GM19238 (cell line): ENCODE data around the gene ZBTB20.
"Not testable (repeated sequence)": the region's sequence is repeated elsewhere in the genome, so short reads cannot be mapped to it uniquely, and the experiment has no call there.

Experiments
- DNase-seq: peaks from one replicate; pipeline ENCODE4 v3.0.0; 2011; ENCODE audit warnings: low spot score; ENCODE audit not compliant: insufficient read length

The ZBTB20 gene

DNA sequence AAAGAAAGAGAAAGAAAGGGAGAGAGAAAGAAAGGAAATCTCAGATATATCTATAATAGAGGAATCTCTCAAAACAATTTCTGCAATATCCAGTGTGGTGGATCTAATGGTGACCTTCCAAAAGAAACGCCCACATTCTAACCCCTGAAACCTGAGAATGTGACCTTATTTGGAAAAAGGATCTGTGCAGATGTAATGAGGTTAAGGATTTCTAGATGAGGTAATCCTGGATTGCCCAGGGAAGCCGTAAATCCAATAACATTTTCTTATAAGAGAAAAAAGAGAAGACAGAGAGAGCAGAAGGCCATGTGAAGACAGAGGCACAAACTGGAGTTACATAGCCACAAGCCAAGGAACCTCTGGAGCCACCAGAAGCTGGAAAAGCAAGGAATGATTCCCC is 307.6 kb downstream of the ZBTB20 start:
- DNase-seq, result no peak

DNA sequence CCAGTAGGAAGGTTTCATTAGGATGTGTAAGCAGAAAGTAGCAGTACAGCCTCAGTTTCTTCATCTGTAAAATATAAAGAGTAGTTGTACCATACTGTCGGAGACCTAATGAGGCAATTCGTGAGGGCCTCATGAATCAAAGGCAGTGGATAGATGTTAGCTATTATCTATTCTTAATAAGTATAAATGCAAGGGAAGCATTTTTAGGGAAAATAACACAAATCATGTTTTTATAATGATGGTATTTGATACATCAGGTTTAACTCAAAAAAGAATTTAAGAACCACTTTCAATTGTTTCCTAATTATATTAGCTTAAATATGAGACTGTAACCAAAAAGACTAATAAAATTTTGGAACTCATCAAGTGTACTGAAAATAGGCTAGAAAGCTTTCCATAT is 309.1 kb downstream of the ZBTB20 start:
- no peak for DNase-seq

DNA sequence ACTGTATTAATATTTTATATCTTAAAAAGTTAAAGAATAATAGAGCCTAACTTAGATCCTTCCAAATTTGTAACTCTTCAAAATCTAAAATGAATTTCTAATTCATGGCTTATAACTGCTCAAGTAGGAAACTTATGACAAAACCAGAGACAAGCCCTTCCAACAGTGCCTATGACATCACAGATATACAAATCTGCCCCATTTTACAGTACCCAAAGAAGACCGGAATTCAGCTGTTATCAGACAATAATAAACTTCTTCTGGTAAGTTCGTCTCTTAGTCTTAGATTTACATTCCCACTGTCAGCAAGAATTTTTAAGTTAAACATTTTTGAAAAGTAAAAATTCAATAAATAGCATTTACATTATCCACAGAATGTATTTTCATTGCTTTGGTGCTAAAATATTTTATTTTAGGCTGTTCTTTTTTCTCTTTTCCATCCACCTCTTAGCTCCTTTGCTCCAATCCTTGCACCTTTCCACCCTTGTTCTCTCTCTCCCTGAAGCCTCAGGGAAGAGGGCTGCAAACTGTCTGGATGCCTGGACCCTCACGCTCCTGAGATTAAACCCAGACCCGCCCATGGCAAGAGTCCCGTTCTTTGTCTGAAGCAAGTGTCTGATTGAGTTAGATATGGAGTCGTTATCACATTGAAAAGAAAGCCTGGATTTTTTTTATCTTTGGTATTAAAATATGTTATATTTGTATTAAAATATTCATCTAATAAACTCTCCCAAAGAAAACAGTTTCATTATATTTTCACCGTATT is 312.7 kb downstream of the ZBTB20 start:
- DNase-seq, result no peak

DNA sequence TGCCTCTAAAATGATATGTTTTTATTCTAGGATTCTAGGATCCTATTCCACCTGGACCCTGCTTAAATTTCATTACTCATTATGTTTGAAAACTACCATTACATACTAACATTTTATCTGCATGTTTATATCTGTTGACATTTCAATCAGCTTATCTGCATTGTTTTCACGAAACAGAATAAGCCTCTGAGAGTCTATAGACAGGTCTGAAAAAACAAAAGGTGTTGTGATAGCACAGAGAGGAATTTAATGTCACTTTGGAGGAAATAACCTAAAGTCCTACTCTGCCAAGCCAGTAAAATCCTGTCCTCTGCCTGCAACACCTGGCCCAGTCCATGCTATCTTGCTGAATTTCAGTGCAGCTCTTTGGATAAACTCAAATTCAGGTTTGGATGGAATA is 315.2 kb downstream of the ZBTB20 start:
- DNase-seq, result no peak

DNA sequence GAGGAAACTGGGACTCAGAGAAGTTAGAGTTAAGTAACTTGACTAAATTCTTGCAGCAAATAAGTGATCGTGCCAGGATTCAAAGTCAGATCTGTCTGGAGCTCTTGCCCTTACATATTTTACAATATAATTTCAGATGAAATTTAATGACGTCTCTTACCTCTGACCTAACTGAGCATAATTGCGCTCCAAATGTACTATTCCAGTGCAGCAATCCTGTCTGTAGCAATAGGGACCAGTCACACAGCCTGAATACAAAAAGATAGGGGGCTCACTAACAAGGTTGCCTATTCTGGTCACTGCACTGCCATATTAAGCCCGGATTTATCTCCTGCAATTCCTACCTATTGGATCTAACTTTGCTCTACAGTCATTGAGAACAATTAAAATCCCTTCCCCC is 316.4 kb downstream of the ZBTB20 start:
- DNase-seq, result no peak

DNA sequence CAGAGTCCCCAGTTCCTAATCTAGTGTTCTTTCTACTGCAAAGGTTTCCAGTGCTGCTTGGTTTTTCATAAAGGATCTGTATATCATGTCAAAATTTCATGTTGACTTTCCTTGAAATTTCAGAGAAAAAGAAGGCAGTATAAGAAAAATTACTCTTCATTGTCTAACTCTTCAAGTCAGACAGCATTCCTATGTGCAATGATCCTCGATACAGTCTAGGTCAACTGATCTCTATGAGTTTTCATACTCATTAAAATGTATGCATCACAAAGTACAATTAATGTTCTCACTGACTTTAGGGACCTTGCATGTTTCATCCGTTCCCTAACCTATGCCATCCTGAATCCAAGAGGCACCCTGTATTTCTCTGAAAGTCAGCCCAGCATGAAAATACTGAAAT is 317.3 kb downstream of the ZBTB20 start:
- DNase-seq, result no peak

DNA sequence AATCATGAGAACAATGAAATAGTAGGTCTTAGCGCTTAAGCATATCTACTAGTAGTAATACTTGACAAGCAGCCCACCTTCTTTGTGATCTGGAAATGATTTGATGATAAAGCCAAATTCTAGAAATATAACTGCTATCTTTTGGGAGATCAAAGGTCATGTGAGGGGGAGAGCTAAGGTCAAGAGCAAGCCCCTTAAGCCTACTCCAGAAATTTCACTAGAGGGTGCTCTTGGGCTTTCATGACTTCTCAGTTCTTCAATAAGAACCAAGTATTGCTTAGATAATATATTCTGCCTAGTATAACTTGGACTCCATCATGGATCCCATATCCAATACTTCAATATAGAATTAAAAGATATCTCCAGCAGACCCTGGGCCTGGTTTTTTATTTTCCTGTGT is 319.6 kb downstream of the ZBTB20 start:
- DNase-seq, result no peak

DNA sequence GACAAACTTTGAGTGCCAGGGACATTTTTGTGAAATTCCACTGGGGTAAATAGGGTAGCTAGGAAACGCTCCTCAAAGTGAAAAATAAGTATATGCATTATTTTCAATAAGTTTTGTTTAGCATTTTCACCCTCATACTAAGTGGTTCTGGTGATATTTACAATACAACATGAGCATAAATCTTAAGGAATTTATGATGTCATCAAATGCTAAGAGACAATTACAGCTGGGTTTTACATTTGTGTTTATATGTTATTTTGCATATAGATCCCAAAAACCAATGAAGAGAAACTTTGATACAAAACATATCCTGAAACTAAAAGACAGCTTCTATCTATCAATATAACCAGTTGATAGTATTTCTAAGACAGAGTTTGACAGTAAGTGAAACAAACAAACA is 323.1 kb downstream of the ZBTB20 start:
- no peak for DNase-seq

DNA sequence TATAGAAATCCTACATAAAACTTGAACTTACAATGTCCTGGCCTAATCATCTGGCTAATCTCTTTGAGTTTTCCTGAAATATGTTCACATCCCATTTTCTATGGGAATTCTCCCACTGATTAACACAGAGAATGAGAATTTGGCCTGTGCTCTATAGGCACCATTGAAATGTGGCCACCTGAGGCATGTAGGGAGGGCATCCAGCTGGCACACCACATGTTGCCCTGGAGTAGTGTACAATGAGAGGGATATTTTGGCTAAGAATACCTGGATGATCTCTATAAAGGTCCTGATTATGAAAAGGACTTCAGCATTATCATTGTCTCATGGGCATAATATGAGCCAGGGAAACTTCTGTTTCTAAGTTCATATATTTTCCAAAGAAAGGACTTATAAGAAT is 324.0 kb downstream of the ZBTB20 start:
- no peak for DNase-seq

DNA sequence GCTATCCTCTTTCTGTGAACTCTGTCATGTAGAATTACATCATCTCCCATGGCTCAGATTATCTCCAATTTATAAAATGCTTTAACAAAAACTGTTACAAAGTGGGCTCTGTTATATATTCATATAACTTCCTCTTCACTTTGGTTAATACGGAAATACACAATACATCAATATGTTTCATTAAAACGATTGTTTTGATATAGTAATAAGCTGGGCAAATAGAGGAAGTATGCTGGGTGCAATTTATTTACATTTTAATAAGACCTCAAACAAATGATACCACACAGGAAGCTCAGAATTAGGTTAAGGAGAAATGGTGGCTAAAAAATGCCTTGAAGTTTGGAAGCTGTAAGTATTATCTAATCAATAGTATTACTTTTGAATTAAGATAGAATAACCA is 331.0 kb downstream of the ZBTB20 start:
- no peak for DNase-seq

DNA sequence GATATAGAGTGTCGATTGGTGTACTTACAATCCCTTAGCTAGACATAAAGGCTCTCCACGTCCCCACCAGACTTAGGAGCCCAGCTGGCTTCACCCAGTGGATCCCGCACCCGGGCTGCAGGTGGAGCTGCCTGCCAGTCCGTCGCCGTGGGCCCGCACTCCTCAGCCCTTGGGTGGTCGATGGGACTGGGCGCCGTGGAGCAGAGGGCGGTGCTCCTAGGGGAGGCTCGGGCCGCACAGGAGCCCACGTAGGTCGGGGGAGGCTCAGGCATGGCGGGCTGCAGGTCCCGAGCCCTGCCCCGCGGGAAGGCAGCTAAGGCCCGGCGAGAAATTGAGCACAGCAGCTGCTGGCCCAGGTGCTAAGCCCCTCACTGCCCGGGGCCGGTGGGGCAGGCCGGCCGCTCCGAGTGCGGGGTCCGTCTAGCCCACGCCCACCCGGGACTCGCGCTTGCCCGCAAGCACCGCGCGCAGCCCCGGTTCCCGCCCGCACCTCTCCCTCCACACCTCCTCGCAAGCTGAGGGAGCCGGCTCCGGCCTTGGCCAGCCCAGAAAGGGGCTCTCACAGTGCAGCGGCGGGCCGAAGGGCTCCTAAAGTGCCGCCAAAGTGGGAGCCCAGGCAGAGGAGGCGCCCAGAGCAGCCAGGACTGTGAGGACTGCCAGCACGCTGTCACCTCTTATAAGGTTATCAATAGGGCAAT is 334.4 kb downstream of the ZBTB20 start:
- not testable (repeated sequence) for DNase-seq

DNA sequence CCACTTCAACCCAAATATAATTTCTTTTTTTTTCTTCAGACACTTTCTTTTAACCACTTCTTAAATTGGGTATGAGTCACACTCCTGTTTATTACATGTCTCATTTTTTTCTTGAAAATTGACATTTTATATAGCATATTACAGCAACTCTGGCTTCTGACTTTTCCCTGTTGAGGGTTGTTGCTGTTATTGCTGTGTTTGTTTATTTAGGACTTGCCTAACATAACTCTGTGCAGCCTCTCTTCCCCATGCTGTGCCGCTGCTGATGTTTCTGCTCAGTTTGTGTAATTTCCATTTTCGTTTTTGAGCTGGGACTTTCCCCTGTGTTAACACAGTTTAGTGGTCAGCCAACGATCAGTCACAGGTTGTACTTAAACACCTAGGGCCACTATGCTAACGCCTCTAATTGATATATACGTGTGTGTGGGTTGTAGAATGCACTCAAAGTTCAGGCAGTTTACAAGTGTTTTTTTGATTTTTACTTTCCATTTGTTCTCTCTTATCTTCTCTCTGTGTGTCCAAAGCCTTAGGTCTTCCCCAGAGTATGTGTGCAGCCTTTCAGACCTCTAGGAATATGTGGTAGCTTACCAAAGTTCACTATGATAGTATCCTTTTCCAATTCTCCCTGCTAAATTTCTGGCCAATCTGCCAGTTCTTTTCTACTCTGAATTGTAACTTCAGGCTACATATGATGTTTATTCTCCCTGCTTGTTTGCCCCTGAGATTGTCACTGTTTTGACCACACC is 337.2 kb downstream of the ZBTB20 start:
- peak; percentile 28 for DNase-seq

DNA sequence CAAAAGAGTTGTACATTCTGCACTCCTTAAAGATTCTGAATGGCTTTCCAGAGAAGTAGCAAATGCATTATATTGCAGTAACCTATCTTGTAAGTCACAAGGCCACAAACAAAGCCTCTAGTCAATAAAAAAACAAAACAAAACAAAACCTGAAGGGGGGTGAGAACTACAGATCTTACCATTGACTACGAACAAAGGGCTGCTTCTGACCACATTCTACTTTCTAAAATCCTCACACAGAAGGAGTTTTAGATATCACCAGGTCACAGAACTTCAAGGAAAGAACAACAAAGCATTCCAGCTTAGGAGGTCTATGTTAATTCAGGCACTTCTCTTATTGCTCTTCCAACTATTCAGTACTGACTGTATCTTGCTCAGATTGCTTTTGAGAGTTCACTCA is 343.0 kb downstream of the ZBTB20 start:
- no peak for DNase-seq

DNA sequence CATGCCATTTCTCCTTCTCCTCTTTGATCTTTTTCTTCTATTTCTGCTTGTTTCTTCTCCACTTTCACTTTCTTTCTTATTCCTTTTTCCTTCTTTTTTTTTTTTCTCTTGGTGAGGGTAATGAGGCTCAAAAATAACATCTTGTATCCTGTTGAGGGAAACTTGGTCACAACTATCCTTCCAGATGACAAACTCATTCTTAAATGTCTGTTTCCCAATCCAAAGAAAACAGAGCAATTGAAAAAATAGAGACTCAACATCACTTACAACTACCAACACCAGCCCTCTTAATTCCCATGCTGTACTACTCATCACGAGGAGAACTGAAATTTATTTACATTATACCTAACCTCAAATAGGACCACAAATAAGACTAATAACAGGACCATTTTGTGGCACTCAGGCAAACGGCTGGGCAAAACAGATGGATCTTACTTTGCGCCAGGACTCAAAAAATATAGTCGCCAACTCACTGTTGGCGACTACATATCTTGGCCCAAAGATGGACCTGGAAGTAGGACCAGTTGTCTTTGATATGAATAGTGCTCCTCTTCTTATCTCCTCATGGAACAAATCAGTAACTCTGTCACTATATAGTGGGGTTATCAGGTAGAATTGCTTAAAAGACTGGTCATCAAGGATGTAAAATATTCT is 343.9 kb downstream of the ZBTB20 start:
- no peak for DNase-seq

DNA sequence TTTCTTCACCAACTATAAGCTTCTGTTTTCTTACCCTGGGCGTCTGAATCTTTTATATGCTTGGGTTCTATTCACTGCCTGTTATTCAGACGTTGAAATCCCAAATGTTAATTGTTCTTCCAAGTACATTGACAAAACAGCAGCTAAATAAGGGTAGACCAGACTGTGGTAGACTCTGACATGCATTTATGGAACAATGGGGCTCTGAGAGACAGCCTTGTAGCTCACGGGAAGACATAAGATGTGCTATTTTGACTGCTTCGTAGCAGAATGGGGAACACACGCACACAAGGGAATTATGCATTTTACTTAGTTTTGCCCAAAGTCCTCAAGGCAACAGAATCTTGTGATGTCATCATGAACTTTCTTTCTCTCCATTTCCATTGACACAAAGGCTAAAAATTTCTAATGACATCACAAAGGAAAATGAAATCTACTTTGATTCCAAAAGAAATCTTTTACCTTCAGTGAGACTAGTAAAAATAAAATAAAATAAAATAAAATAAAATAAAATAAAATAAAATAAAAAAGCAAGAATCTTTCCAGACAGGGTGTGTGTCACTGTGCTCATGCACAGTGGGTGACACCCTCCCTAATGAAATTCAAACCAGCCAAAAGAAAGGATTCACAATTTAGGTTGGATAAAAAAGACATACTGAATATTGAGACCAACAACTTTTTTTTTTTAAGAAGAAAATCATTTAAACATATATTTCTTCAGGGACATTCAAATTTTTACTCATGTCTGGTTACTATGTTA is 346.6 kb downstream of the ZBTB20 start:
- DNase-seq, result no peak

DNA sequence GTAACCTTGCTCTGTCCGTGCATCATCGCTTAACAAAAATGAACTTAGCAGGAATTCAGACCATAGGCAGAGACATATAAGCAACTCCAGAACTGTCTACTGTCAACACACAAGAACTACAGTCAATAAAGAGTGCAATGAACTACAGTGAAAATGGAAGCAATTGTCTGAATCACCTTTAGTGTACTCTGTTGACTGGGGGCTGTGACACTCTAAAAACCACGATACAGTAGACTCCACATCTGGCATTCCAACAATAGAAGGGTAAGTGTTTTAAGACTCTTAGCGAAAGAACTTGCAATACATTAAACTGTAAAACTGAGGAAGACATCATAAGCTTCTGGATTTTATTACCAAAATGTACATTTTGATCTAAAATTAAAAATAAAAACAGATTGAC is 347.3 kb downstream of the ZBTB20 start:
- DNase-seq, result no peak

DNA sequence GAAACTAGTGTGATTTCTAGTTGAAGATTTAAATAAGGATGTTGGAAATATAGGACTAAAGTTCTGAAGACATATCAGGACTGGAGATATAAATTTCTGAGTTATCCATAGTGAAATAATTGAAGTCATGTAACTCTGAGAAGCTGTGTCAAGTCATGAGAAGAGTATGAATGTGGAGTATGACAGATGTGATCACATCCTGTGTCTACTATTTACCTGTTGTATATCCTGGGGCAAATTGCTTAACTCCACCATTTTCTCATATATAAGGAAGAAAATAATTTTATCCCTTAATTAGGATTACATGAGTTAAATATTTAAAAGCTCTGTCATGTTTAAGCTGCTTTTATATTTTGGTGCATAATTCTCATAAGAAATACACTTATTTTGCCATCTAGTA is 350.3 kb downstream of the ZBTB20 start:
- no peak for DNase-seq

DNA sequence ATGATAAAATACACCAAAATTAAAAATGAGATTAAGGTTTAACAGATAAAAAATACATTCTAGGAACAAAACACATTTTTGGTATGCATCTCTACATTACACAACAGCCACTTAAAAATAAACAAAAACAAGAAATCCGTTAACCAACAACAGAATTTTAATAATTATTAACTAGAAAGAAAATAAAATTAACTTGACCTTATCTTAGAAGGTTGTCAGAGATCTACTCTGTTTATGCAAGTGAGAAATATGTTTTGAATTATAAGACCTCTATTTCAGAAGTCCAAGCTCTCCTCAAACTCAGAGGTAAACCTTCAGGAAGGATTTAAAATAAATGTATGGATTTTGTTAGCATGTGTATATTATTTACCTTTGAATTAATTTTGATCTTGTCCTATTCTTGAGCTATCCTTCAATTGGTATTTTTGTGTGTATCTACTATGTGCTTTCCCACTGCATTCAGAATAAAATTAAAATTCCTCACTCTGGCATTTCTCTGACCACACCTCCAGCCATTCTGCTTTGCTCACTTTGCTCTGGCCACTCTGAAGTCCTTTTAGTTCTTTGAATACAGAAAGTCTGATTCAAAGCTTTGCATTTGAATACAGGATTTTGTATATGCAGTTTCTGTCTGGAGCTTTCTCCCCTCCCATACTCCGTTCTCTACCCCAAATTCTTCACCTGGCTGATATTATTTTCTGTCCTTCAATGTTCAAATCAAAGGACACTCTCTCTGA is 352.0 kb downstream of the ZBTB20 start:
- no peak for DNase-seq

DNA sequence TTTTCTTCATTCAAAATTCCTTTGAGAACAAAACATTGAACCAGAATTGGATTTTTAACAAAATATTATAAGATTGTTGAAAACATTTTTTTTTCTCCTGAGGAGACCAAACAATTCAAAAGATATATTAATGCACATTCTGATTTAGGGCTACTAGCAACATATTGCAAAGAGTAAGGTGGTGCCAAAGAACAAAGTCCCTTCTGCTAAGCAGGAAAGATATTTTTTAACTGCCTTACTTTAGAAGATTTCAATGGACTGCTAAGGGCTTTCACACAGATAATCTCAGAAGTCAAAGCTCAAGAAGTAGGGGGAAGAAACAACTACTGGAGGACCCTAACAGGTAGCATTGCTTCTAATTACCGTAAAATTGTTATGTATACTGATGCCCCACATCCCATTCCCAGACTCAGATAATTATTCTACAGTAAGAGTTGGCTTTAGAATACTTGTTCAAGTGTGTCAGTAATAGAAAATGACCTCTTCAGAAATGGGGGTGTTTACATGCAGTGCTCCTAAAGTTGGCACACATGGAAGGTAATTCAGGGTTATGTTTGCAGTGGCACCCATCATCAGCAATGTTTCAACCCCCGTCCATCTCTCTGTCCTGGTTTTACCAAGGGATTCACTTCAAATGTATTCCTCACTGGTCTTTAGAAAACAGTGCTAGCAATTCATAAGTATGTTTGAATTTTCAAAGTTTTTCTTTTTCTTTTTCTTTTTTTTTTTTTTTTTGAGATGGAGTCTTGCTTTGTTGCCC is 354.7 kb downstream of the ZBTB20 start:
- no peak for DNase-seq

DNA sequence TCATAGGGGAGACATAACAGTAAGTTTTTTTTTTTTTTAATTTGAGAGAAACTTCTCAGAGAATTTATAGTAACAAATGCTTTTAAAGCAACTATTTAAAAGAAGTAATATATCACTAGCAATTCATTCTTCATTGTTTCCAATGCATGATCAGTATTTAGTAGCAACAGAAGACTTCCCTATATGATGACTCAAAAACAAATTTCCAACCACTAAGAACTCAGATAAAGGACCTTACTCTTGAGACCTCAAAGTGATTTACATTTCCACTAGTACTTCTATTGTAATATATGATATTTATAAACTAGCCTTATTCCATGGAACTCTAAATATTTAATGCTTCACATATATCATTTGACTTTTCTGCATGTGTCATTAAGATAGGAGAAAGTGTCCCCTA is 356.3 kb downstream of the ZBTB20 start:
- DNase-seq, result no peak
